ENCODE results near the gene SYNDIG1. TPM values are rescaled to one million over a fixed set of nuclear protein-coding genes. Genes with fewer than 3 reads are reported as not detected.
"Not testable (repeated sequence)": the region's sequence is repeated elsewhere in the genome, so short reads cannot be mapped to it uniquely, and the experiment has no call there.

Gene SYNDIG1
- polyA plus RNA-seq, 3 donors: 9.2 to 11.7 (median 9.9) TPM

DNA sequence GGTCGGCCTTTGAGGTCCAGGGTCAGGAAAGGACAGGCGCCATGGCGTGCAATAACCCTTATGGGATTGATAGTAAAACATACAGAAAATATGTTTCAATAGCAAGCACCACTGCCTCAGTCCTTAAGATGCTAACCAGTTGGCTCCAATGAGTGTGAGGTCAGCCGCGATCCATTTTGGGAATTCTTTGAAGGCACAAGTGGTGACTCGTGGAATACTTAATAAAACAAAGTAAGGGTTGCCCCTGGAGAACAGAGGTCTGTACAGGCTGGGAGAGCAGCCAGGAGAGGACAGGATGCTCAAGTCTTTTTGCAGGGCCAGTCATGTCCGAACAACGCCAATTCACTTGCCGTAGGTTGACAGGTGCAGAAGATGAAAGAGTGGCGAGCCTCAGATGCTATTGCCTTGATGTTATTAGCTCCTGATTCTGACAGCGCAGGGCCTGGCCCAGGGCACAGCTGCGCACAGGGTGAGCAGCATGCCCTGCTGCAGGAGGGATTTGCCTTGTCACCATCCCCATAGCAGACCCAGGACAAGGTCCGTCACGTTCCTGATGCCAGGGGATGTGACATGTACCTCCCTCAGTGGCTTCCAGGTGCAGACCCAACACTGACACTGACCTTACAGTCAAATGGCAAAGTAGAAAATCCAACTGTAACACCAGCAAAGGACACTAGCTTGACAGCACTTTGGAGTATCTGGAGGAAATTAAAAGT, 21.8 kb downstream of the SYNDIG1 start:
- no peak for DNase-seq

DNA sequence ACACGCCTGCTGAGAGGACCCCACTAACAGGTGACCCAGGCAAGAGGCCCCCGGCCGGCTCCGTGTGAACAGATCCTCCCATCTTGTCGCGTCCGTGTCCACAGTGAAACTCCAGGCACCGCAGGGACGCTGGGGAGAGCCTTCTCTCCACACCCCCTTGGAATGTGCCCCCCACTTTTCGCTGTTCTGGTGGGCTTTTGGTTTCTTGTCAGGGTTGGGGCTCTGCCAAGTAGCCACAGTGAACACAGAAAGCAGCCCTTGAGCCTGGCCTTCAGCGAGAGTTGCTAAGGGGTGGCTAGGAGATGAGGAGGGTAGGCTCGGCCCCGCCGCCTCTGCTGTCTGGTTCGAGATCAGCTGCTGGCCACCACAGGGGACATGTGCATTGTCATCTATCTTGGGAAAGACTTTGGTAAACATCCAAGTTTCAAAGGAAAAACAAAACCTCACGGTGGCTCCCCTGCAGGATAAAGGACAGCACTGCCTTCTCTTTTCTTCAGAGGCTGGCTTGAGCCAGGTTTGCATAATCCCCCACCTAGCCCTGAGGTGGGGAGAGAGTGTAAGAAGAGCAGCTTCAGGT, 22.7 kb downstream of the SYNDIG1 start:
- DNase-seq: no peak

DNA sequence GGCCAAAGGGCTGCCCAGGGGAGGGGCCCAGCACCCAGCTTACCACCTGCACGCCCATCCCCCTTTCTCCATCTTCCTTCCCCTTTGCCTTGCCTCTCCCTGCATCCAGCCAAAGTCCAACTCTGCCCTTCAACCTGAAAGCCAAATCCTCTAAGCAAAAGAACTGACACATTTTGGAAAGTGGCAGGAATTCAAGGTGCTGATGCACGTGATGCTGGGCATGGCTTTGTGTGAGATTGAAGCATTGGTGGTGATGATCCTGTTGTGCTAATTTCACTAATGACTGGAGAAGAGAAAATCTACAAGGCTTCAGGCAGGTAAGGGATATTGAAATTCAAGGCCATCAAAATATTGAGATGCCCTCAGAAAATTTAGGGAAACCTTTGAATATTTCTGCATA, 23.3 kb downstream of the SYNDIG1 start:
- DNase-seq: no peak

DNA sequence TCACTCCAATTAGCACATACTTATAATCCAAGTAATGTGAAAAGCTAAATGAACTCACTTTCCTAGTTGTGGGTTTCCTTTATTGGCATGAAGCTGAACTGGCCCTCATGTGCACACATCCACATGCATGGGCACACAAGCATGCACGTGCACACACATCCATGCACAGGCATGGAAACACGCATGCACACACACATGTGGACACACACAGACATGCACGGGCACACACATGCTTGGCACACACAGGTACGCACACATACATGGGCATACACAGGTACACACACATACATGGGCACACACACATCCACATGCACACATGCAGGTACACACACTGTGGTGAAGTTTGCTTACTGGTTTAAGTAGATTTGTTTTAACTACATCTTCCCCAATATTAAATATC, 23.8 kb downstream of the SYNDIG1 start:
- no peak for DNase-seq

DNA sequence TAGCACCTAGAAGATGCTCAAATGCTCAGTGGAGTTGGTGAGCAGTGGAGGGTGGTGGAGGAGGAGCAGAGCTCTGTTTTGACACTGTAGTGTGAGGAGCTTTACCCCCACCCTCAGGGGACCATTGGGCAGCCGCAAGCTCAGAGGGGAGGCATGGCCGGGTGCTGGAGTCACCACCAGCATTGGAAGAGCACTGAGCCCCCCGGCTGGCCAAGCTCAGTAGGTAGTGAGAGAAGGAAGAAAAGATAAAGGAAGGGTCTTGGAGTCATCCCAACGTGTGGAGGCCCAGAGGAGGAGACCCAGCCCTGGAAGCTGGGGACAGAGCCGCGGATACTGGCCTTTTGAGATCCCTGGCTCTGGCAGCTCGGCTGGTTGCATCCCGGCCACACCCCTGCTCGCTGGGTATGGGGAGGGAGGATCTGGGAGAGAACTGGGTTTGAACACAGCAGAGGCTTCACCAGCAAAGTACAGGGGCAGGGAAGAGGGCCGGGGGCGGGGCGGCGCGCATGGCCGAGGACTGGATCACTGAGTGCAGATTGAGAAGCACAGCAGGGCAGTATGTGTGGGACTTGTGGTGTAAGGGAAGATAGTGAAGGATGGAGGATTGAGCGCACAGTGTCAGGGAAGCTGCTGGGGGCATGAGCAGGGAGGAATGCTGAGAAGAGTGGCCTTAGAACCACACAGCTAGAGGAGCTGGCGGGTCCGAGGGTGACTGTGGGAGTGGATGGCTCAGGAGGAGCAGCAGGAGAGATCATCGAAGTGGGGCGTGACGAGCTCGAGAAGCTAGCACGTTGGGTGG, 24.4 kb downstream of the SYNDIG1 start:
- DNase-seq: no peak

GRCh38 chr20:24494460-24494920, 25.1 kb downstream of the SYNDIG1 start:
- DNase-seq: no peak

DNA sequence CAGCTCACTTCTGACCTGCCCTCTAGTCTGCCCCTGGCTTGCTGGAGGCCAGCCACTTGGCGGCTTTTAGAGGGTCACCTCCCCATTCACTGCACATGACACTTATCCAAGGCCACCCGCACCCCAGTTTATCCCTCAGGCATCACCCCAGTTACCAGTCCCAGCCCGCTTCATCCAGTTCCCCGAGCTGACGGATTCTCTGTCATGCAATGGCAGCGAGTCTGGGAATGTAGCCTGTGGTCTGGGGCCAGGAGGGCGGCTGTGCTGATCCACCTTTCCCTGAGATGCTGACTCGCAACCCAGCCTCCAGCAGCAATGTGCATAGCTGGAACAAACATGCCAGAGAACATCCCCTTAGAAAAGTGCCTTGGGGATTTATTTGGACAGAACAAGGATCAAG, 25.8 kb downstream of the SYNDIG1 start:
- DNase-seq: no peak

DNA sequence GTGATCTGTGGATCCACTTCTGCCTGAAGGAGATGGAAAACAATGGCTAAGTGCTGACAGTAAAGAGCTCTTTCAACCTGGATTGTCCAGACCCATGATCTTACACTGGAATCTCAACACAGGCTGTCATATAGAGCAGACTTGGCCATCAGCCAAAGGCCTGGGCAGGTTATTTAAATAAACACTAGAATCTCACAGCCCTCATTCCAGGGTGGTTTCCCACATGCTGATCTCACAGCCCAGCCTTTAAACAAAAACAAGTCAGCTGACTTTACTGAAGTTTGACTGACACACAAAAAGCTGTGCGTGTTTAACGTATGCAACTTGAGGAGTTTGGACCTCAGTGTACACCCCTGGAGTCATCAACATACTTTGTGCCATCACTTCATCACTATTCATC, 28.4 kb downstream of the SYNDIG1 start:
- DNase-seq: peak; percentile 16

DNA sequence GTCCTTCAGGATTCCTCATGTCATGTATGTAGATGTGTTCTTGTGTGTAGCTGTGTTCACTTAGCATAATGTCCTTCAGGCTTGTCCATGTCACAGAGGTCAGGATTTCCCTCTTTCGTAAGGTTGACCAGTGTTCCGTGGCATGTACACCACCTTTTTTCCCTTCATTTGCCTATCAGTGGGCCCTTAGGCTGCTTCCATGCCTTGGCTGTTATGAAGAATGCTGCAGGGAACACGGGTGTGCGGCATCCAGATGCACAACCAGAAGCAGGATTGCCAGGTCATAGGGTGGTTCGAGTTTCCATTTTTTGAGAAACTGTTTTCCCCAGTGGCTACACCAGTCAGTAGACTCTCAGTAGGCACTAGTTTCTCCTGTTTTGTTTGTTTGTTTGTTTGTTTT, 29.2 kb downstream of the SYNDIG1 start:
- no peak for DNase-seq

- no peak for DNase-seq
These were observed 30.0 kb downstream of the SYNDIG1 start for GRCh38 chr20:24499472-24499871.

DNA sequence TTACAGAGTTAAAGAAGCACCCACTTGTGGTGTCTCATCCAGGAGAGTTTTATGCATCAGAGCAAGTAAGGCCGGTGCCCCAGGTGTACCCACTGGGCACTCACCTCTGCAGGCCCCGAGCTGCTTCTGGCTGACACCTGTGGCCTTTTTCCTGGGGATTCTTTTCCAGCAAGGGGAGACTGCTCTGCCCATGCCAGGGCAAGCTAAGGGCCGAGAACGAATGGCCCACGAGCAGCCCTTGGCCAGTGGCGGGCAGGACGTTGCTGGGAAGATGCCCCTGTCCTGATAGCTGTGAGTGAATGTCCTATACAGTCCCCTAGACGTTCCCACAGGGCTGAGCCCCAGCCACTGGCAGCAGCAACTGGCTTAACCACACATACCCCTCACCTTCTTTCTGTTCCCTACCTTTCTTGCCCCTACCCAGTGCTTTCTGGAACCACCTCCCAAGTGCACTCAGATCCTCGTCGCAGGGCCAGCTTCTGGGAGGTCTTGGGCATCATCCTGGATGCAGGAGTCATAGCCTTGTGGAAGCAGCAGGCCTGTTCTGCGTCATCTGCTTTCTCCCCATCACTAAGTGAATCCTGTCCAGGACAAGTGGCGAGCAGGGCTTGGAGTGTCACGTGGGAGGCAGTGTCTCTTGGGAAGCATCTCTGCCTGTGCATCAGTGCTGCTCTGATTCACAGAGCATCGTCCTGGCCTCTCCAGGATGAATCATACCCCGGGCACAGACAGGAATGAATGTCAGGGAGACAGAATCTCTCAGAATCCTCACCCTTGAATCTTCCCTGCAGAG, 32.5 kb downstream of the SYNDIG1 start:
- DNase-seq: no peak

- no peak for DNase-seq
These were observed 33.2 kb downstream of the SYNDIG1 start for GRCh38 chr20:24502661-24503060.

- DNase-seq: no peak
These were observed 34.0 kb downstream of the SYNDIG1 start for GRCh38 chr20:24503352-24503931.

DNA sequence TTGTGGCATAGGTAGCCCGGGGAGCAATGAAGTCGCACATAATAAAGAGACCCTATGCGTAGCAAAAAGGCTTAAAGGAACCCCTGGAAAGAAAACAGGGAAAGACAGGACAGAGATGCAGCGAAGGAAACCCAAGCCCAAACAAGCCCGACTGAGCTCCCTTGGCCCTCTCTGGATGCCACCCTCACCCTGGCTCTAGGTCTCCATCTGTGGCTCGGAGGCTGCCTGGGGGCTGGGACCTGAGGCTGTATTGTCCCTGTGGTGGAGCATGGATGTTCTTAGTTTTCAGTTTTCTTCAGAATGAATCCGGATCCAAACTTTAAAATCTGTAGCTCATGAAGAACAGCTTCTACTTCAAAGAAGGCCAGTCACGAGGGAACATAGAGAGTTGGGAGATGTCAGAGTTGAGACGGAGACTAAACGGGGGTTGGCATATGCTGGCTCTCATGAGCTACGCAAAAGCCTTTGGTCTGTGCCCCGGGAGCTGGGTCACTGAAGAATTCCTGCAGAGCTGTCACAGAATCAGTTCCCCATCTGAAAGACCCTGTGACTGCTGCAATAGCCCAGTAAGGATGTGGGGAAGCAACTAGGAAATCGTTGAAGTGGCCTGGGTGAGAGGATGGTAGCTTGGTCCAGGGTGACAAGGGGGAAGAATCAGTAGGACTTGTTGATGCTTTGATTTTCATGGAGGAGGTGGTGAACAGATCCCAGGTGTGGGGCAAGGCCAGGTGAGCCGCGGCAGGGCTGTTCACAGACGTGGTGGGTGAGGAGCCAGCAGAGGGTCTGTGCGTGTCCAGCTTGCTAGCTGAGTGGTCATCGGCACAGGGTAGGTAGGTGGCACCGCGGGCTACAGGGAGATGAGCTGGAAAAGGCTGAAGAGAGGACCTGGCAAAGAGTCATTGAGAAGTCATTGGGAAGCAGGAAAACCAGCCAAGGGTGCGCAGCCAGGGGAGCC, 35.2 kb downstream of the SYNDIG1 start:
- DNase-seq: no peak

DNA sequence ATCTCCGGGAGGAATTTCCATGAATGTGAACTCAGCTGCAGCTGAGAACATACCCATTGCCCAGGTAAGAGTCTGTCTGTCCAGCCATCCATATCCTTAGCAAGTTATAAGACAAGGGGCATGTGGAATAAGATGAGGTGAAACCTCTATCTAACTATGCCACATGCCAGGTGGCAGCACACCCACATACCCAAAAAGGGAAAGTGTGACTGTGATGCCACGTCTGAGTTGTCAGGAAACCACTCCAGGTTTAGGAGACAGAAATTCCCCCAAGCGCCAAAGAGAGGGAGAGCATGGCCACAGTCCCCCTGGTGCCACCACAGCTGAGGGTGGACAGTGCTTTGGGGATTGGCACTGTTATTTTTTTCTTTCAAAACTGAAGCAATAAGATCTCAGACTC, 36.7 kb downstream of the SYNDIG1 start:
- no peak for DNase-seq

GRCh38 chr20:24506696-24507095, 37.3 kb downstream of the SYNDIG1 start:
- no peak for DNase-seq

GRCh38 chr20:24507182-24507853, 37.9 kb downstream of the SYNDIG1 start:
- DNase-seq: no peak

DNA sequence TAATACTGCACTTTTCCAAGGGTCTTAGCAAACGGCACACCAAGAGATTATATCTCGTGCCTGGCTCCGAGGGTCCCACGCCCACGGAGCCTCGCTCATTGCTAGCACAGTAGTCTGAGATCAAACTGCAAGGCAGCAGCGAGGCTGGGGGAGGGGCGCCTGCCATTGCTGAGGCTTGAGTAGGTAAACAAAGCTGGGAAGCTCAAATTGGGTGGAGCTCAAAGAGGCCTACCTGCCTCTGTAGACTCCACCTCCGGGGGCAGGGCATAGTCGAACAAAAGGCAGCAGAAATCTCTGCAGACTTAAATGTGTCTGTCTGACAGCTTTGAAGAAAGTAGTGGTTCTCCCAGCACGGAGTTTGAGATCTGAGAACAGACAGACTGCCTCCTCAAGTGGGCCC, 43.0 kb downstream of the SYNDIG1 start:
- not testable (repeated sequence) for DNase-seq

GRCh38 chr20:24518515-24518914, 49.1 kb downstream of the SYNDIG1 start:
- DNase-seq: no peak

DNA sequence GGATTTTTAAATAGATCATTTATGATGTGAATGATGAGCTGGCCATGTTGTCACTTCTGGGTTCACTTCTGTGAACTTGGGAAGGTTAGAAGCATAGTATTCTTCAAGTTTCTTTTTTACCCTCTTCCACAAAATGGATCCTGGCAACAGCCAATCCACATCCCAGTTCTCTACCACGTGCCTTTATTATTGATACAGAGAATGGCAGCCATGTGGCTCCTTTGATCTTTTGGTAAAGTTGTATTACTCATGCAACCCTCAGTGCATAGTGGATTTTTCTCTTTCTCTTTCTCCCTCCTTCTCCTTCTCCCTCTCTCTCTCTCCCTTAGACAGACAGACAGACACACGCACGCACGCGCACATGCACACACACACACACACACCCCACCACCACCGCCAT, 50.0 kb downstream of the SYNDIG1 start:
- no peak for DNase-seq
